Endodermal cell (in vitro differentiated cells): Measurements from ENCODE around the gene DNAJB4. TPM values are rescaled to one million over a fixed set of nuclear protein-coding genes. Genes with fewer than 3 reads are reported as not detected.

Source experiments
- DNase-seq: peaks from one replicate; pipeline ENCODE4 v3.0.0-alpha.2; 2017
- H3K27ac ChIP-seq: 2 replicates; pipeline ENCODE4 v1.5.1; 2013; ENCODE audit warnings: mild to moderate bottlenecking, low read depth, low read length, moderate library complexity
- H3K27me3 ChIP-seq: 2 replicates; pipeline ENCODE4 v1.6.1; 2013; ENCODE audit warnings: mild to moderate bottlenecking, low read length, moderate library complexity; ENCODE audit not compliant: insufficient read depth, control insufficient read depth, poor library complexity, severe bottlenecking
- H3K36me3 ChIP-seq: 2 replicates; pipeline ENCODE4 v1.7.0; 2013; ENCODE audit warnings: mild to moderate bottlenecking, low read length, moderate library complexity; ENCODE audit not compliant: control insufficient read depth, insufficient read depth
- H3K4me1 ChIP-seq: one replicate; pipeline ENCODE4 v1.7.0; 2013; ENCODE audit warnings: low read length; ENCODE audit not compliant: control insufficient read depth, insufficient read depth
- H3K4me3 ChIP-seq: 2 replicates; pipeline ENCODE4 v1.5.1; 2013; ENCODE audit warnings: mild to moderate bottlenecking, low read length, moderate library complexity
- H3K9ac ChIP-seq: 2 replicates; pipeline ENCODE4 v1.6.1; 2013; ENCODE audit warnings: mild to moderate bottlenecking, low read length, moderate library complexity; ENCODE audit not compliant: poor library complexity, severe bottlenecking; ENCODE audit errors: extremely low read depth
- H3K9me3 ChIP-seq: 2 replicates; pipeline ENCODE4 v1.6.1; 2013; ENCODE audit warnings: mild to moderate bottlenecking, low read length, moderate library complexity; ENCODE audit not compliant: control insufficient read depth
- H3K27ac Mint-ChIP-seq: 2 replicates; pipeline ENCODE4 v1.8.0; 2020; ENCODE audit warnings: mixed read lengths
- H3K27me3 Mint-ChIP-seq: 2 replicates; pipeline ENCODE4 v1.8.0; 2021; ENCODE audit warnings: mild to moderate bottlenecking, mixed read lengths; ENCODE audit not compliant: insufficient read depth
- H3K36me3 Mint-ChIP-seq: 2 replicates; pipeline ENCODE4 v1.8.0; 2020; ENCODE audit warnings: low read depth, mixed read lengths
- H3K4me1 Mint-ChIP-seq: 2 replicates; pipeline ENCODE4 v1.8.0; 2020; ENCODE audit warnings: mixed read lengths
- H3K4me3 Mint-ChIP-seq: 2 replicates; pipeline ENCODE4 v1.8.0; 2020; ENCODE audit warnings: mild to moderate bottlenecking, moderate library complexity, mixed read lengths
- H3K9me3 Mint-ChIP-seq: 2 replicates; pipeline ENCODE4 v1.8.0; 2020; ENCODE audit warnings: mild to moderate bottlenecking, mixed read lengths
- WGBS, 2 experiments: methylation state at CpG; one replicate each; pipeline versions ENCODE4 v1.1.5 to v1.1.7; 2013; ENCODE audit warnings: missing lambda C conversion rate in 2 of 2, mixed read lengths in 1 of 2; ENCODE audit not compliant: insufficient coverage in 1 of 2, insufficient read length in 1 of 2; 5-methylcytosine and 5-hydroxymethylcytosine counted together
- total RNA-seq, 2 donors: library from RNA; stranded (reverse); fragmentation: NEBNext Ultra II Directional in 1 of 2; extraction: Animal tissue kit (Norgen Biotek cat#: 25700) in 1 of 2; gene quantifications; 2 replicates in 1 of 2; 3 replicates in 1 of 2; pipeline ENCODE4 v1.2.1, GENCODE V29; 2021
- TF ChIP-seq, protein P1 (sequence below): fragments of 200-600 bp; sonication (generic); conservative IDR thresholded peaks from 2 replicates; pipeline ENCODE4 v1.5.0; 2021; ENCODE audit warnings: antibody characterized with exemption, mild to moderate bottlenecking

The DNAJB4 gene
- total RNA-seq, 2 donors from 2014 or later, result 16.4 to 38.4 TPM

- no peaks in the 10 kb centered on the region for H3K9me3 ChIP-seq
- H3K27ac Mint-ChIP-seq, result peak overlapping the region; percentile 71
- H3K4me1 ChIP-seq, result peaks cover 7% of the 10 kb centered on the region
- H3K27ac ChIP-seq, result no peak overlapping the region
- peaks cover 80% of the 10 kb centered on the region for H3K36me3 Mint-ChIP-seq
- no peak overlapping the region for H3K9ac ChIP-seq
- H3K27me3 Mint-ChIP-seq, result no peaks in the 10 kb centered on the region
- no peak overlapping the region for H3K4me3 Mint-ChIP-seq
- H3K9me3 Mint-ChIP-seq, result no peaks in the 10 kb centered on the region
- no peak for DNase-seq
- no peak overlapping the region for H3K4me3 ChIP-seq
- TF ChIP-seq, protein P1, sequence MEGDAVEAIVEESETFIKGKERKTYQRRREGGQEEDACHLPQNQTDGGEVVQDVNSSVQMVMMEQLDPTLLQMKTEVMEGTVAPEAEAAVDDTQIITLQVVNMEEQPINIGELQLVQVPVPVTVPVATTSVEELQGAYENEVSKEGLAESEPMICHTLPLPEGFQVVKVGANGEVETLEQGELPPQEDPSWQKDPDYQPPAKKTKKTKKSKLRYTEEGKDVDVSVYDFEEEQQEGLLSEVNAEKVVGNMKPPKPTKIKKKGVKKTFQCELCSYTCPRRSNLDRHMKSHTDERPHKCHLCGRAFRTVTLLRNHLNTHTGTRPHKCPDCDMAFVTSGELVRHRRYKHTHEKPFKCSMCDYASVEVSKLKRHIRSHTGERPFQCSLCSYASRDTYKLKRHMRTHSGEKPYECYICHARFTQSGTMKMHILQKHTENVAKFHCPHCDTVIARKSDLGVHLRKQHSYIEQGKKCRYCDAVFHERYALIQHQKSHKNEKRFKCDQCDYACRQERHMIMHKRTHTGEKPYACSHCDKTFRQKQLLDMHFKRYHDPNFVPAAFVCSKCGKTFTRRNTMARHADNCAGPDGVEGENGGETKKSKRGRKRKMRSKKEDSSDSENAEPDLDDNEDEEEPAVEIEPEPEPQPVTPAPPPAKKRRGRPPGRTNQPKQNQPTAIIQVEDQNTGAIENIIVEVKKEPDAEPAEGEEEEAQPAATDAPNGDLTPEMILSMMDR, result no peak
- H3K27me3 ChIP-seq, result no peaks in the 10 kb centered on the region
- H3K4me1 Mint-ChIP-seq, result peaks cover 19% of the 10 kb centered on the region
- peaks cover 99% of the 10 kb centered on the region for H3K36me3 ChIP-seq
- 96 to 97% methylated on average over 3 of the region's 3 CpGs for WGBS, 2 experiments
Measured at GRCh38 chr1:77966291-77966690, 38.4 kb upstream of the DNAJB4 start.

DNA sequence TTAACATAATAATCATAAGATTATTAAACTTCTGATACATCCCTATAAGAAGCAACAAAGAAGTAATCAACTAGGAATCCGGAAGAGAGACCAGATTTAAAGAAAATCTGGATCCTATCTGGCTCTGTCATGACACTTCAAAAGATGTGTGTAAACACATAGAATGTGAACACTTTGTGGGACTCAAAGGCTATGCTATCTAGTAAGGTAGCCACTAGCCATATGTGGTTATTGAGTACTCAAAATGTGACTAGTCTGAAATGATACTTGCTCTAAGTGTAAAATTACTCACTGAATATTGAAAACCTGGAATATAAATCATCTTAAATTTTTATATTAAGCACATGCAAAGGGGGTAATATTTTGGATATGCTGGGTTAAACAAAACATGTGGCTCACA is 34.5 kb upstream of the DNAJB4 start:
- Histone ChIP-seq H3K36me3 (peaks cover 80% of the 10 kb centered on the region), H3K9ac (no peak overlapping the region), H3K4me1 (peaks cover 7% of the 10 kb centered on the region), H3K9me3 (no peaks in the 10 kb centered on the region), H3K27ac (no peak overlapping the region), H3K27me3 (no peaks in the 10 kb centered on the region), H3K4me3 (no peak overlapping the region)
- H3K36me3 Mint-ChIP-seq, result peaks cover 71% of the 10 kb centered on the region
- DNase-seq, result no peak
- H3K4me1 Mint-ChIP-seq, result peaks cover 26% of the 10 kb centered on the region
- 94 to 100% methylated on average over 1 of the region's 1 CpG for WGBS, 2 experiments
- no peaks in the 10 kb centered on the region for H3K9me3 Mint-ChIP-seq
- no peaks in the 10 kb centered on the region for H3K27me3 Mint-ChIP-seq
- no peak overlapping the region for H3K4me3 Mint-ChIP-seq
- no peak overlapping the region for H3K27ac Mint-ChIP-seq
- TF ChIP-seq, protein P1, result no peak

GRCh38 chr1:77972080-77972479 is 32.7 kb upstream of the DNAJB4 start:
- Histone ChIP-seq H3K9me3 (no peaks in the 10 kb centered on the region), H3K9ac (no peak overlapping the region), H3K27ac (no peak overlapping the region), H3K4me1 (peaks cover 7% of the 10 kb centered on the region), H3K27me3 (no peaks in the 10 kb centered on the region), H3K36me3 (peaks cover 76% of the 10 kb centered on the region), H3K4me3 (no peak overlapping the region)
- Mint-ChIP-seq H3K9me3 (no peaks in the 10 kb centered on the region), H3K27ac (peak overlapping the region; percentile 40), H3K27me3 (no peaks in the 10 kb centered on the region), H3K36me3 (peaks cover 64% of the 10 kb centered on the region), H3K4me3 (no peak overlapping the region), H3K4me1 (peaks cover 30% of the 10 kb centered on the region)
- TF ChIP-seq, protein P1, result no peak
- DNase-seq, result no peak
- WGBS, 2 experiments, result 68 to 77% methylated on average over 2 to 3 of the region's 3 CpGs
